RWPE1 (cell line): ENCODE data around the gene FBLN5.

Experiments used
- CTCF ChIA-PET: fragments of 350-600 bp; sonication (Branson Sonifier 250); formaldehyde crosslinking; extraction: SDS; loops from one replicate; lab custom pipeline; 2021; lab: Yijun Ruan, JAX
- POLR2A ChIA-PET: fragments of 400-600 bp; formaldehyde crosslinking; extraction: SDS; loops from one replicate; lab custom pipeline; 2020; ENCODE audit warnings: antibody characterized with exemption; ENCODE audit not compliant: low non-redundant PET; lab: Yijun Ruan, JAX
- DNase-seq: peaks from one replicate; pipeline ENCODE4 v3.0.0; 2012; ENCODE audit warnings: low spot score
- H3K27ac ChIP-seq: fragments of 450-650 bp; 2 replicates; pipeline ENCODE4 v1.5.1; 2017
- TF ChIP-seq, protein P1 (sequence below): fragments of 450-650 bp; conservative IDR thresholded peaks from 2 replicates; pipeline ENCODE4 v1.5.1; 2017; ENCODE audit warnings: low read depth, mild to moderate bottlenecking

FBLN5 gene

GRCh38 chr14:91858536-91859275 is 88.8 kb downstream of the FBLN5 start:
- CTCF ChIA-PET, result interaction anchor here (0.6 kb wide), 1 partner anchor 247 kb away, joined by 3 read pairs; no protein-coding TSS in a partner anchor
- POLR2A ChIA-PET, result no interaction called here

GRCh38 chr14:91857614-91858013 is 89.9 kb downstream of the FBLN5 start:
- no peak for DNase-seq
- TF ChIP-seq, protein P1, sequence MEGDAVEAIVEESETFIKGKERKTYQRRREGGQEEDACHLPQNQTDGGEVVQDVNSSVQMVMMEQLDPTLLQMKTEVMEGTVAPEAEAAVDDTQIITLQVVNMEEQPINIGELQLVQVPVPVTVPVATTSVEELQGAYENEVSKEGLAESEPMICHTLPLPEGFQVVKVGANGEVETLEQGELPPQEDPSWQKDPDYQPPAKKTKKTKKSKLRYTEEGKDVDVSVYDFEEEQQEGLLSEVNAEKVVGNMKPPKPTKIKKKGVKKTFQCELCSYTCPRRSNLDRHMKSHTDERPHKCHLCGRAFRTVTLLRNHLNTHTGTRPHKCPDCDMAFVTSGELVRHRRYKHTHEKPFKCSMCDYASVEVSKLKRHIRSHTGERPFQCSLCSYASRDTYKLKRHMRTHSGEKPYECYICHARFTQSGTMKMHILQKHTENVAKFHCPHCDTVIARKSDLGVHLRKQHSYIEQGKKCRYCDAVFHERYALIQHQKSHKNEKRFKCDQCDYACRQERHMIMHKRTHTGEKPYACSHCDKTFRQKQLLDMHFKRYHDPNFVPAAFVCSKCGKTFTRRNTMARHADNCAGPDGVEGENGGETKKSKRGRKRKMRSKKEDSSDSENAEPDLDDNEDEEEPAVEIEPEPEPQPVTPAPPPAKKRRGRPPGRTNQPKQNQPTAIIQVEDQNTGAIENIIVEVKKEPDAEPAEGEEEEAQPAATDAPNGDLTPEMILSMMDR, result no peak
- CTCF ChIA-PET, result no interaction called here
- POLR2A ChIA-PET, result no interaction called here
- H3K27ac ChIP-seq, result no peak overlapping the region

More at GRCh38 chr14:91858536-91859275, 88.8 kb downstream of the FBLN5 start:
- DNase-seq, result no peak
- TF ChIP-seq, protein P1, result no peak
- H3K27ac ChIP-seq, result no peak overlapping the region

- no peak for DNase-seq
- ChIA-PET CTCF (no interaction called here), POLR2A (no interaction called here)
- H3K27ac ChIP-seq, result no peak overlapping the region
- TF ChIP-seq, protein P1, result no peak
These were observed 93.1 kb downstream of the FBLN5 start for GRCh38 chr14:91854327-91854934.

GRCh38 chr14:91851563-91851962 is 95.9 kb downstream of the FBLN5 start:
- H3K27ac ChIP-seq, result no peak overlapping the region
- TF ChIP-seq, protein P1, result no peak
- CTCF ChIA-PET, result no interaction called here
- no peak for DNase-seq
- POLR2A ChIA-PET, result no interaction called here

- no peak for DNase-seq
- H3K27ac ChIP-seq, result no peak overlapping the region
- POLR2A ChIA-PET, result no interaction called here
- TF ChIP-seq, protein P1, result no peak
- CTCF ChIA-PET, result no interaction called here
These were observed 98.9 kb downstream of the FBLN5 start for GRCh38 chr14:91848504-91849001.

DNA sequence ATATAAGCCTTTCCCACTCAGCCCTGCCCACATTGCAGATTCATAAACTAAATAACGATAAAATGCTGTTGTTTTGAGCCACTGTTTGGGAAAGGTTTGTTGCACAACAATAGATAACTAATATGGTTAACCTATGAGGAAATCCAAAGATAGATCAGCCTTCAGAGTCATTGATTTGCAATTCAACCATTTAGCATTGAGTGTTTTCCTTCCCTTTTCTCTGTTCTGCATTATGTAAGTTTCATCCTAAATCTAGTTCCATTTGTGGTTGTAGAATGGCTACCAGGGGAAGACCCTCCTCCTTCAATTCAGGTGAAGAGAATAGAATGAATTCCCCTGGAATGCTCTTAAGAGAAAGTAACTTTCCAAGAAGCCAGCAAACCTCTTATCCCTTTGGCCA is 99.8 kb downstream of the FBLN5 start:
- POLR2A ChIA-PET, result no interaction called here
- TF ChIP-seq, protein P1, result no peak
- CTCF ChIA-PET, result no interaction called here
- no peak for DNase-seq
- no peak overlapping the region for H3K27ac ChIP-seq
